Neural cell (in vitro differentiated cells): ENCODE data around the gene INVS. TPM values are rescaled to one million over a fixed set of nuclear protein-coding genes. Genes with fewer than 3 reads are reported as not detected.

Experiments
- H2AFZ ChIP-seq: fragments of 200-600, 300-800 bp; sonication (generic), shearing (Covaris generic); 2 replicates; pipeline ENCODE4 v1.6.0; 2014; ENCODE audit warnings: low read depth, mild to moderate bottlenecking, antibody characterized with exemption, low read length, moderate library complexity
- H3F3A ChIP-seq: fragments of 200-600 bp; shearing (Covaris generic); 2 replicates; pipeline ENCODE4 v1.6.1; 2016; ENCODE audit warnings: mild to moderate bottlenecking, moderate library complexity, mixed read lengths, antibody characterized with exemption, low read length; ENCODE audit not compliant: insufficient read depth, poor library complexity, severe bottlenecking
- H3K27ac ChIP-seq: fragments of 200-600, 300-800 bp; sonication (generic), shearing (Covaris generic); 2 replicates; pipeline ENCODE4 v1.5.1; 2014; ENCODE audit warnings: mild to moderate bottlenecking, low read length, moderate library complexity
- H3K27me3 ChIP-seq: fragments of 300-800, 200-600 bp; sonication (generic), shearing (Covaris generic); 2 replicates; pipeline ENCODE4 v1.6.0; 2014; ENCODE audit warnings: mild to moderate bottlenecking, low read depth, low read length, moderate library complexity; ENCODE audit not compliant: insufficient read depth
- H3K36me3 ChIP-seq: fragments of 300-800, 200-600 bp; sonication (generic), shearing (Covaris generic); 2 replicates; pipeline ENCODE4 v1.5.1; 2014; ENCODE audit warnings: mild to moderate bottlenecking, antibody characterized with exemption, low read length, moderate library complexity; ENCODE audit not compliant: insufficient read depth
- H3K4me2 ChIP-seq: fragments of 300-800, 200-600 bp; sonication (generic), shearing (Covaris generic); 2 replicates; pipeline ENCODE4 v1.6.0; 2014; ENCODE audit warnings: mild to moderate bottlenecking, low read length
- H3K4me3 ChIP-seq: fragments of 300-800, 200-600 bp; sonication (generic), shearing (Covaris generic); 2 replicates; pipeline ENCODE4 v1.5.1; 2014; ENCODE audit warnings: mild to moderate bottlenecking, low read length, moderate library complexity
- H3K79me2 ChIP-seq: fragments of 200-600 bp; shearing (Covaris generic); replicated peaks from 2 replicates; pipeline ENCODE4 v1.6.0; 2014; ENCODE audit warnings: mild to moderate bottlenecking, low read length, moderate library complexity; ENCODE audit not compliant: insufficient read depth
- H3K9ac ChIP-seq: fragments of 300-800, 200-600 bp; sonication (generic), shearing (Covaris generic); 2 replicates; pipeline ENCODE4 v1.6.1; 2016; ENCODE audit warnings: mild to moderate bottlenecking, low read length, mixed read lengths
- H3K9me2 ChIP-seq: fragments of 200-600 bp; shearing (Covaris generic); 2 replicates; pipeline ENCODE4 v1.6.1; 2016; ENCODE audit warnings: mild to moderate bottlenecking, low read length, mixed read lengths; ENCODE audit not compliant: insufficient read depth
- H3K9me3 ChIP-seq: fragments of 200-600, 300-800 bp; sonication (generic), shearing (Covaris generic); 2 replicates; pipeline ENCODE4 v1.6.1; 2016; ENCODE audit warnings: mild to moderate bottlenecking, mixed run types, low read length, moderate library complexity, mixed read lengths
- H4K20me1 ChIP-seq: fragments of 200-600 bp; shearing (Covaris generic); 2 replicates; pipeline ENCODE4 v1.6.1; 2016; ENCODE audit warnings: mild to moderate bottlenecking, mixed run types; ENCODE audit not compliant: insufficient read depth
- EP300 ChIP-seq: fragments of 450-650 bp; conservative IDR thresholded peaks from 2 replicates; pipeline ENCODE4 v1.6.1; 2014; ENCODE audit warnings: antibody characterized with exemption, mild to moderate bottlenecking, moderate library complexity; ENCODE audit not compliant: poor library complexity, severe bottlenecking
- EZH2 ChIP-seq: fragments of 200-600, 300-800 bp; shearing (Covaris generic), sonication (generic); IDR thresholded peaks from 2 replicates; pipeline ENCODE4 v1.6.1; 2014; ENCODE audit warnings: antibody characterized with exemption, low read length, borderline replicate concordance, mild to moderate bottlenecking; ENCODE audit not compliant: insufficient read depth, poor library complexity, severe bottlenecking
- MXI1 ChIP-seq: fragments of 450-650 bp; conservative IDR thresholded peaks from 2 replicates; pipeline ENCODE4 v1.6.1; 2014; ENCODE audit warnings: antibody characterized with exemption, mild to moderate bottlenecking; ENCODE audit not compliant: poor library complexity, severe bottlenecking
- POLR2AphosphoS5 ChIP-seq: IDR thresholded peaks from 2 replicates; pipeline ENCODE4 v1.6.1; 2012
- RAD21 ChIP-seq: fragments of 450-650 bp; conservative IDR thresholded peaks from 2 replicates; pipeline ENCODE4 v1.6.1; 2014; ENCODE audit warnings: antibody characterized with exemption, mild to moderate bottlenecking, moderate library complexity
- SMC3 ChIP-seq: fragments of 450-650 bp; conservative IDR thresholded peaks from 2 replicates; pipeline ENCODE4 v1.6.1; 2014; ENCODE audit warnings: antibody characterized with exemption, mild to moderate bottlenecking, moderate library complexity; ENCODE audit not compliant: poor library complexity
- TAF1 ChIP-seq: IDR thresholded peaks from 2 replicates; pipeline ENCODE4 v1.6.1; 2012; ENCODE audit warnings: low read depth
- polyA plus RNA-seq: library from polyadenylated mRNA; depleted of rRNA; stranded (reverse); fragments of >200 nt; gene quantifications from 2 replicates; pipeline ENCODE4 v1.2.3, GENCODE V29; 2014
- TF ChIP-seq, protein P1 (sequence below): fragments of 450-650 bp; IDR thresholded peaks from 2 replicates; pipeline ENCODE4 v1.5.1; 2014; ENCODE audit warnings: antibody characterized with exemption, mild to moderate bottlenecking, moderate library complexity; ENCODE audit not compliant: poor library complexity, severe bottlenecking
- TF ChIP-seq, protein P2 (sequence below): IDR thresholded peaks from 2 replicates; pipeline ENCODE4 v1.6.1; 2012; ENCODE audit warnings: borderline replicate concordance

Gene INVS
- polyA plus RNA-seq, 1 donor from 2014 or later = 11.3 TPM

DNA sequence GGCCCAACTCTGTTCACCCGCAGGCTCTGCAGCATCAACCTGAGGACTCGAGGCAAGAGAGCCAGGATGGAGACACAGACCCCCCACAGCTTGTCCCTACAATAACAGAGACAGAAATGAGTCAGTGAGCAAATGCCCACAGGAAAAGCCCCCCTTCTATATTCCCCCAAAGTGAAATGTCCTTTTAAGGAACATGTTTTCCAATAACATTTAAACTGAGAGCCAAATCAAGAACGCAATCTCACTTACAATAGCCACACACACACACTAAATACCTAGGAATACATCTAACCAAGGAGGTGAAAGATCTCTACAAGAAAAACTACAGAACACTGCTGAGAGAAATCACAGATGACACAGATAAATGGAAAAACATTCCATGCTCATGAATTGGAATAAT is 204.7 kb downstream of the INVS start:
- Histone ChIP-seq H3K4me2 (no peak overlapping the region), H3F3A (no peaks in the 10 kb centered on the region), H4K20me1 (no peaks in the 10 kb centered on the region), H3K4me3 (no peak overlapping the region), H3K27ac (no peak overlapping the region), H3K9me3 (no peaks in the 10 kb centered on the region), H2AFZ (no peak overlapping the region), H3K79me2 (no peaks in the 10 kb centered on the region), H3K27me3 (no peaks in the 10 kb centered on the region), H3K9me2 (no peaks in the 10 kb centered on the region), H3K36me3 (peaks cover 8% of the 10 kb centered on the region), H3K9ac (no peak overlapping the region)
- TF ChIP-seq EZH2 (no peak), EP300 (no peak), POLR2AphosphoS5 (no peak), TAF1 (no peak), SMC3 (no peak), MXI1 (no peak), RAD21 (no peak)
- TF ChIP-seq, protein P1, sequence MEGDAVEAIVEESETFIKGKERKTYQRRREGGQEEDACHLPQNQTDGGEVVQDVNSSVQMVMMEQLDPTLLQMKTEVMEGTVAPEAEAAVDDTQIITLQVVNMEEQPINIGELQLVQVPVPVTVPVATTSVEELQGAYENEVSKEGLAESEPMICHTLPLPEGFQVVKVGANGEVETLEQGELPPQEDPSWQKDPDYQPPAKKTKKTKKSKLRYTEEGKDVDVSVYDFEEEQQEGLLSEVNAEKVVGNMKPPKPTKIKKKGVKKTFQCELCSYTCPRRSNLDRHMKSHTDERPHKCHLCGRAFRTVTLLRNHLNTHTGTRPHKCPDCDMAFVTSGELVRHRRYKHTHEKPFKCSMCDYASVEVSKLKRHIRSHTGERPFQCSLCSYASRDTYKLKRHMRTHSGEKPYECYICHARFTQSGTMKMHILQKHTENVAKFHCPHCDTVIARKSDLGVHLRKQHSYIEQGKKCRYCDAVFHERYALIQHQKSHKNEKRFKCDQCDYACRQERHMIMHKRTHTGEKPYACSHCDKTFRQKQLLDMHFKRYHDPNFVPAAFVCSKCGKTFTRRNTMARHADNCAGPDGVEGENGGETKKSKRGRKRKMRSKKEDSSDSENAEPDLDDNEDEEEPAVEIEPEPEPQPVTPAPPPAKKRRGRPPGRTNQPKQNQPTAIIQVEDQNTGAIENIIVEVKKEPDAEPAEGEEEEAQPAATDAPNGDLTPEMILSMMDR = no peak

DNA sequence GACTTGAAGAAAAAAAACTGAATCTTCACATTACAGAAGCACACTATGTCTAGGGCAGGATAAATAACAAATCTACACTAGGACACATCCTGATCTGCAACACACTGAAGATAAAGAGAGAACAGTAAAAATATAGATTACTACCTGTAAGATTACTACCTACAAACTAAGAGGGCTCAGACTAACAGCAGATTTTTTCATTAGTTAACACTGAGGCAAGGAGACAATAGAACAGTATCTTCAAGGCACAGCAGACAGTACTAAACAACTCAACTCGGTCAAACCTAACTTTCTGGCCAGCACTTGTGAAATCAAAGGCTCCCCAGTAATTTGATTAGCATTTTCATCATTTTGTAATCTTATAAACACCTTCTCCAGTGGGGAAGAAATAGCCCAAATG is 207.2 kb downstream of the INVS start:
- H3K9ac ChIP-seq = no peak overlapping the region
- no peak for TF ChIP-seq TAF1
- no peak for TF ChIP-seq EZH2
- TF ChIP-seq, protein P1 = no peak
- no peak for TF ChIP-seq MXI1
- TF ChIP-seq, protein P2, sequence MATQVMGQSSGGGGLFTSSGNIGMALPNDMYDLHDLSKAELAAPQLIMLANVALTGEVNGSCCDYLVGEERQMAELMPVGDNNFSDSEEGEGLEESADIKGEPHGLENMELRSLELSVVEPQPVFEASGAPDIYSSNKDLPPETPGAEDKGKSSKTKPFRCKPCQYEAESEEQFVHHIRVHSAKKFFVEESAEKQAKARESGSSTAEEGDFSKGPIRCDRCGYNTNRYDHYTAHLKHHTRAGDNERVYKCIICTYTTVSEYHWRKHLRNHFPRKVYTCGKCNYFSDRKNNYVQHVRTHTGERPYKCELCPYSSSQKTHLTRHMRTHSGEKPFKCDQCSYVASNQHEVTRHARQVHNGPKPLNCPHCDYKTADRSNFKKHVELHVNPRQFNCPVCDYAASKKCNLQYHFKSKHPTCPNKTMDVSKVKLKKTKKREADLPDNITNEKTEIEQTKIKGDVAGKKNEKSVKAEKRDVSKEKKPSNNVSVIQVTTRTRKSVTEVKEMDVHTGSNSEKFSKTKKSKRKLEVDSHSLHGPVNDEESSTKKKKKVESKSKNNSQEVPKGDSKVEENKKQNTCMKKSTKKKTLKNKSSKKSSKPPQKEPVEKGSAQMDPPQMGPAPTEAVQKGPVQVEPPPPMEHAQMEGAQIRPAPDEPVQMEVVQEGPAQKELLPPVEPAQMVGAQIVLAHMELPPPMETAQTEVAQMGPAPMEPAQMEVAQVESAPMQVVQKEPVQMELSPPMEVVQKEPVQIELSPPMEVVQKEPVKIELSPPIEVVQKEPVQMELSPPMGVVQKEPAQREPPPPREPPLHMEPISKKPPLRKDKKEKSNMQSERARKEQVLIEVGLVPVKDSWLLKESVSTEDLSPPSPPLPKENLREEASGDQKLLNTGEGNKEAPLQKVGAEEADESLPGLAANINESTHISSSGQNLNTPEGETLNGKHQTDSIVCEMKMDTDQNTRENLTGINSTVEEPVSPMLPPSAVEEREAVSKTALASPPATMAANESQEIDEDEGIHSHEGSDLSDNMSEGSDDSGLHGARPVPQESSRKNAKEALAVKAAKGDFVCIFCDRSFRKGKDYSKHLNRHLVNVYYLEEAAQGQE = no peak
- no peak for TF ChIP-seq EP300
- TF ChIP-seq RAD21 = no peak
- H3K27ac ChIP-seq = no peak overlapping the region
- H3K4me2 ChIP-seq = no peak overlapping the region
- H4K20me1 ChIP-seq = no peaks in the 10 kb centered on the region
- no peaks in the 10 kb centered on the region for H3K9me3 ChIP-seq
- H3K79me2 ChIP-seq = no peaks in the 10 kb centered on the region
- H3K36me3 ChIP-seq = peaks cover 13% of the 10 kb centered on the region
- no peaks in the 10 kb centered on the region for H3F3A ChIP-seq
- H2AFZ ChIP-seq = no peak overlapping the region
- H3K4me3 ChIP-seq = no peak overlapping the region
- H3K27me3 ChIP-seq = no peaks in the 10 kb centered on the region
- H3K9me2 ChIP-seq = no peaks in the 10 kb centered on the region
